LHCN-M2 (cell line): Measurements from ENCODE around the gene FANCE. TPM values are rescaled to one million over a fixed set of nuclear protein-coding genes. Genes with fewer than 3 reads are reported as not detected.

Experiments used
- DNase-seq: peaks from one replicate; pipeline ENCODE4 v3.0.0-alpha.2; 2012; ENCODE audit warnings: low read depth
- polyA plus RNA-seq: library from polyadenylated mRNA; unstranded; fragments of >200 nt; gene quantifications from one replicate; pipeline ENCODE4 v1.2.1, GENCODE V29; 2012; ENCODE audit warnings: missing spikeins
- total RNA-seq: library from RNA; depleted of rRNA; stranded (reverse); fragments of >200 nt; gene quantifications from 2 replicates; pipeline ENCODE4 v1.2.3, GENCODE V29; 2014; rRNA removed

FANCE gene
- 12.8 and 14.6 TPM in 2 replicates for total RNA-seq
- 8.8 TPM for polyA plus RNA-seq

DNA sequence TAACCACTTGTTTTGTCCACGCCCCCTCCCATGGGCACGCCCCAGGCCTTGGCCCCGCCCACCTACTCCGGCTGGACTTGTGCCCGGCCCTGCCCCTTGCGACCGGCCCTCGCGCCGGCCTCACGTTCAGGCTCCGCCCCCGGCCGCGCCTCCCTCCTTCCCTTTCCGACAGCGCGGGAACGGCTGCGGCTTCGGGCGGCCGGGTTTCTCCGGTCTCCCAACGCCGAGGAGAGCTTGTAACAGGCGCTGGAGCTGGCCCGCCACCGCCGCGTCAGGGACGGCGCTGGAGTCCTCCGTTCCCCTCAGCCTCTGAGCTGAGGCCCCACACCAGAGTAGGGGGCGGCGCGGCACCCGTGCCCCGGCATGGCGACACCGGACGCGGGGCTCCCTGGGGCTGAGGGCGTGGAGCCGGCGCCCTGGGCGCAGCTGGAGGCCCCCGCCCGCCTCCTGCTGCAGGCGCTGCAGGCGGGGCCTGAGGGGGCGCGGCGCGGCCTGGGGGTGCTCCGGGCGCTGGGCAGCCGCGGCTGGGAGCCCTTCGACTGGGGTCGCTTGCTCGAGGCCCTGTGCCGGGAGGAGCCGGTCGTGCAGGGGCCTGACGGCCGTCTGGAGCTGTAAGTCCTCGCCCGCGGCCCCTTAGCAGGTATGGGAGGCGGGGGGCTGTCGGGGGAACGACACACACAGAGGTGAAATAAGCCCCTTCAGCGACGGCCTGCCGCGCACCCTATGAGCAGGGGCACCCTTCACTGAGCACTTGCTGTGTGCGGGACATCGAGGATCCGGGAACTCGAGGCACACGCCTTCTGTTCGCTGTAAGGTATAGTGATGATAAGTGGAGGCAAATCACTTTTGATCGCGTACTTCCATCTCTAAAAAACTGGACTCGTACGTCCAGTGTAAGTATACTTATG lies at the start of gene FANCE:
Gene FANCE (plus strand): TSS at position 156 of the 908 bp plus-strand sequence. CDS start 208 bp downstream, at position 364.
- peak; percentile 84 for DNase-seq

- no peak for DNase-seq
Observed at GRCh38 chr6:35402856-35403191, 49.3 kb upstream of the FANCE start.

DNA sequence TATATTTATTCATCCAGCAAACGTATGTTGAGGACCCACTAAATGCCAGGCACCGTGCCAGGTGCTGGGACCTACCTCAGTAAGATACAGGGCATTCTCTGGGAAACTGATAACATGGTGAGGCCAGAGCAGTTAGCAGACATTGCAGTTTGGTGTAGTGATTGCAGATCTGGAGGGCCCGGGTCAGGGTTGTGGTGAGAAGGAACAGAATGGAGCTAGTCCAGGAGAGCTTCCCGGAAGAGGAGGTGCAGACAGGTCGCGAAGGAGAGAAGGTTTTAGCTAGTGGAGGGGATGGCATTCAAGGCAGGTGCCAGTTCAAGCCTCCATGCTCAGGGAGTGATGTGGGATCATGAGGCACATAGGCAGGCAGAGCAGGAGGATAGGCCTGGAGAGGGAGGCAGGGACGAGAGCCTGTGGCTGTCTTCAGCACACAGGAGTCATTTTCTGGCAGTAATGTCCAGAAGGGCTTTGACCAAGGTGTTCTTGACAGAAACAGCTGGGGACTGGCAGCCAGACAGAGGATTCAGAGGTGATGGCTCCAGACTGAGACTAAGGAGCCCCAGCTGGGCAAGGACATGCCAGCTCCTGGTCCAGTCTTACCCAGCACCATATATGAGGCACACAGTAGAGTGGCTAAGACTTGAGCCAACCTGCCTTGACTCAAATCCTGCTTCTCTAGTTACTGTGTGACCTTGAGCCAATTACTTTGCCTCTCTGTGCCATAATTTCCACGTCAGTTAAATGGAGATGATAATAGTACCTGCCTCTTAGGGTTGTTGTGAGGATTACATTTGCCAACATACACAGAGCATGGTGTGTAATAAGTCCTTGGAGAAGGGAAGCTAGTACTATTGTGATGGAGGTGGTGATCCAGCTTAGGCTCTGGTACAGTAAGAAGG lies 48.3 kb upstream of the FANCE start:
- DNase-seq, result no peak

- DNase-seq, result no peak
Observed at GRCh38 chr6:35406711-35407485, 45.2 kb upstream of the FANCE start.

- DNase-seq, result no peak
Observed at GRCh38 chr6:35409245-35409644, 42.9 kb upstream of the FANCE start.

GRCh38 chr6:35410131-35410530 lies 42.0 kb upstream of the FANCE start:
- DNase-seq, result no peak

DNA sequence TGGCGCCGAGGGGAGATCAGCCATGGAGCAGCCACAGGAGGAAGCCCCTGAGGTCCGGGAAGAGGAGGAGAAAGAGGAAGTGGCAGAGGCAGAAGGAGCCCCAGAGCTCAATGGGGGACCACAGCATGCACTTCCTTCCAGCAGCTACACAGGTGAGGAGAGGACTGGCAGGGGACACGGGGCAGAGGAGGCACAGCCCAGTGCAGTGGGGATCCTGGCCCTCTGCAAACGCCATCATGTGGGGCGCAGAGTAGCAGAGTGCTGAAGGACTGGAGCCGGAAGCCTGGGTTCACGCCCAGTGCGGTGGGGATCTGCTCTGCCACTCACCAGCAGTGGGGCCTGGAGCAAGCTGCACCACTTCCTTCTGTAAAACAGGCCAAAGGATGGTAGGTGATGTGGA lies 41.1 kb upstream of the FANCE start:
- DNase-seq, result no peak

DNA sequence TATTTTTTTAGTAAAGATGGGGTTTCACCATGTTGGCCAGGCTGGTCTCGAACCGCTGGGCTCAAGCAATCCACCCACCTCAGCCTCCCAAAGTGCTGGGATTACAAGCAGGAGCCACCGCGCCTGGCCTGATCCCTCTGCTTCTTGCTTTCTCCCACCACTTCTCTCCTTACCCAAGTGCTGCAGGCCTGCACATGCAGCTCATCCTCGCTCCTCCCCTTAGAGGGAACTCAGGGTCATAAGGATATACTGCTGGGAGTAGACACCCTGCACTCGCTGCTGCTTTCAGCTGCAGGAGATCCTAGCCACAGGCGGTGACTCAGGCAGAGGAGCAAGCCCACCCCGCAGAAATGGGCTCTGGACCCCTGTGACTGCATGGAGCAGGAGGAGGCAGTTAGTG lies 40.0 kb upstream of the FANCE start:
- DNase-seq, result no peak

DNA sequence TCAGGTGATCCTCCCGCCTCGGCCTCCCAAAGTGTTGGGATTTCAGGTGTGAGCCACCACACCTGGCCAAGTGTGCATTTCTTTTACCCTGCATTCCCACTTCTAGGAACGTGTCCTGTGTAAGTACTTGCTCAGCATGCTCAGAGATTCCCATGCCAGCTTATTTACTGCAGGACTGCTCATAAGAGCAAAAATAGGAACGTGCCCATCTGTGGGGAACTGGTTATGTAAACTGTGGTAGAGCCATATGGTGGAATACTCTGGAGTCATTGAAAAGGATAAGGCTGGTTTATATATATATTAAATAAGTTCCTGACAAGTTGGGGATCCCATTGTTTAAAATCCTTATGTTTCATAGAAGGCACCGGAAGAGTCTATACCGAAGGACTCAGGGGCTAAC lies 38.2 kb upstream of the FANCE start:
- no peak for DNase-seq

DNA sequence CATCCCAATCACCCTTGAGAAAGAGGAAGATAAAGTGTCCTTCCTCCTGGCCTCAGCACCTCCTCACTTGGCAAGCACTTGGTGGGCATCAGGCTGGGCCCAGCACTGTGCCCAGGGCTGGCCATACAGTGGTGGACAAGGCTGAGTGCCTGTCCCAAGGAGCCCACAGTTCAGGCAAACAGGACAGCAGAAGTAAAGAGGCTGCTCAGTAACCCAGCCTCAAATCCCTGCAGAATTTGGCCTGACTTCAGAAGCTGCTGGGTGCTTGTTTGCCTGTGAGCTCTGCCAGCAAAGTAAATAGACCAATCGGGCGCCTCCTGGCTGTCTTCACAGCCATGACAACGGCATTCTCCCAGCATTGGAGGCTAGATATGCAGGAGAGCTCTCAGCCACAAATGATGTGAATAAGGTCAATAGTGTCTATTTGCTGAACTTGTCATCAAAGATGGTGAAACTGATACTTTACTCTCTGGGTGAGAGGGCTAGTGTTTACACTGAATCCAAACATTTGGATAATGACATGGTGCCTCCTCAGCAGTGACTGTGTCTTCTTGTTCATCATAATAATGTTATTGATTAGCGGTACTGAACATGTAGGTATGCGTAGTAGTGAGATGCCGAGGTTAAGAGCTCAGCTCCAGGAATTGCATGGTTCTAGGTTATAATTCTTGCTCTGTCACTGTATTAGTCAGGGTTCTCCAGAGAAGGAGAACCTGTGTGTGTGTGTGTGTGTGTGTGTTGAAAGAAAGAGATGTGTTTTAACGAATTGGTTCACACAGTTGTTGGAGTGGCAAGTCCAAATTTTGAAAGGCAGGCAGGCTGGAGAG lies 36.9 kb upstream of the FANCE start:
- DNase-seq, result peak; percentile 76

GRCh38 chr6:35417979-35418661 lies 34.0 kb upstream of the FANCE start:
- DNase-seq, result no peak

- peak; percentile 28 for DNase-seq
Observed at GRCh38 chr6:35419417-35419816, 32.7 kb upstream of the FANCE start.

- no peak for DNase-seq
Observed at GRCh38 chr6:35419961-35420360, 32.2 kb upstream of the FANCE start.

DNA sequence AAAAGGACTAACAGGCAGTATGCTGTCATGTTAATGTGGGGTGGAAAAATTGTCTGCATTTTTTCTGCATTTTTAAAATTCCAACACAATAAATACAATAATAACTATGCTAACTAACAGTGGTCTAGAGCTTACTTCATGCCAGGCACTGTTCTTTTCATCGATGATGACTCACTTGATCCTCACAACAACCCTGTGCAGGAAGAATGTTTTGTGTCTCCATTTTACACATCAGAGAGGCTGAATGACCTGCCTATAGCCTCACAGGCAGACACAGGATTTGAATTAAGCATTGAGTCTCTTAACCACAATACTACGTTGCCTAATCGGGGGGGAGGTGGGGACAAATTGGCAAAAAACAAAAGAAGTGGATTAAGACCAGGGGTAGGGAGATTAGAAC lies 26.9 kb upstream of the FANCE start:
- peak; percentile 86 for DNase-seq

GRCh38 chr6:35426074-35426473 lies 26.1 kb upstream of the FANCE start:
- no peak for DNase-seq

DNA sequence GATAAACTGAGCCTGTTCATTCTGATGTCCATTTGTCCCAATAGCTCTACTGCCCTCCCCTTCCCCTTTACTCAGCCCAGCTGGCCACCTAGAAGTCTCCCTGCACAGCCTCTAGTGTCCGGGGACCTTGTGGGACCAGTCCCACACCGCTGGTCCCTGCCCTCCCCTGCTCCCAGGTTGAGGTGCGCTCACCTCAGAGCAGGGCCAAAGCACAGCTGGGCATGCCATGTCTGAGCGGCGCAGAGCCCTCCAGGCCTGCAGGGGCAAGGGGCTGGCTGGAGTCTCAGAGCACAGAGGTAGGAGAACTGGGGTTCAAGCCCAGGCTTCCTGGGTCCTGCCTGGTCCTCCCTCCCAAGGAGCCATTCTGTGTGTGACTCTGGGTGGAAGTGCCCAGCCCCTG lies 24.7 kb upstream of the FANCE start:
- DNase-seq, result no peak

- DNase-seq, result peak; percentile 53
Observed at GRCh38 chr6:35427851-35428321, 24.3 kb upstream of the FANCE start.

GRCh38 chr6:35428421-35429149 lies 23.6 kb upstream of the FANCE start:
- no peak for DNase-seq

GRCh38 chr6:35429463-35429862 lies 22.7 kb upstream of the FANCE start:
- DNase-seq, result no peak
